ENCODE data around the gene VILL.

DNA sequence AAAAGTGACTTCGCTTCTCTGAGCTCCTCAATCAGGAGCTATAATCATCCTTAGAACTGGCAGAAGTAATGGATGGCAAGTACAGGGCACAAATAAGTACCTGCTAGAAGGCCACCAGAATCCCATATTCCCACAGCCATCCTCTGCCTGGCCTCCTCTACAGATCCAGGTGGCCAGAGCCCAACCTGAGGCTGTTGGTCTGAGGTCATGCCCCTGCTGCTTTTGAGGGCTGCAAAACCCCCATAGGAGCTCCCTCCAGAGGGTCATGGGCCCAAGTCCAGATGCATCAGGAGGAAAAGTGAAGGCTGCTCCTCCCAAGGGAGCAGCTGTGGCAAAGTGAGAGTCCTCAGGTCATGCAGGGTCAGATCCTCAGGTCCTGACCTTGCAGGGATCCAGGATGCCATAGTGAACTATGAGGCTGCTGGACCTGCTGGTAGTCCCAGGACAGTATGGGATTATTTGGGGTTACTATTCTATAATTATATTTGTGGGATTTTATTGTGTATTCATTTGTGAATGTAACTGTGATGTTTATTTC lies 41.8 kb downstream of the VILL start:
- TF ChIP-seq, protein P1, sequence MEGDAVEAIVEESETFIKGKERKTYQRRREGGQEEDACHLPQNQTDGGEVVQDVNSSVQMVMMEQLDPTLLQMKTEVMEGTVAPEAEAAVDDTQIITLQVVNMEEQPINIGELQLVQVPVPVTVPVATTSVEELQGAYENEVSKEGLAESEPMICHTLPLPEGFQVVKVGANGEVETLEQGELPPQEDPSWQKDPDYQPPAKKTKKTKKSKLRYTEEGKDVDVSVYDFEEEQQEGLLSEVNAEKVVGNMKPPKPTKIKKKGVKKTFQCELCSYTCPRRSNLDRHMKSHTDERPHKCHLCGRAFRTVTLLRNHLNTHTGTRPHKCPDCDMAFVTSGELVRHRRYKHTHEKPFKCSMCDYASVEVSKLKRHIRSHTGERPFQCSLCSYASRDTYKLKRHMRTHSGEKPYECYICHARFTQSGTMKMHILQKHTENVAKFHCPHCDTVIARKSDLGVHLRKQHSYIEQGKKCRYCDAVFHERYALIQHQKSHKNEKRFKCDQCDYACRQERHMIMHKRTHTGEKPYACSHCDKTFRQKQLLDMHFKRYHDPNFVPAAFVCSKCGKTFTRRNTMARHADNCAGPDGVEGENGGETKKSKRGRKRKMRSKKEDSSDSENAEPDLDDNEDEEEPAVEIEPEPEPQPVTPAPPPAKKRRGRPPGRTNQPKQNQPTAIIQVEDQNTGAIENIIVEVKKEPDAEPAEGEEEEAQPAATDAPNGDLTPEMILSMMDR (IDR thresholded peaks at IDR 0.05): no peak
- TF ChIP-seq POLR2A (IDR thresholded peaks at IDR 0.05): no peak

Data from adrenal gland (tissue), 5 donors.